Omental fat pad (tissue), 4 donors: ENCODE measurements around the gene EPHB2. TPM values are rescaled to one million over a fixed set of nuclear protein-coding genes. Genes with fewer than 3 reads are reported as not detected.
"Not testable (repeated sequence)": the region's sequence is repeated elsewhere in the genome, so short reads cannot be mapped to it uniquely, and the experiment has no call there.

Source experiments
- ATAC-seq: fragments of 150-250 bp; one replicate; pipeline ENCODE4 v1.9.1; 2016; ENCODE audit warnings: mild to moderate bottlenecking, moderate library complexity; ENCODE audit not compliant: low FRiP score
- DNase-seq: peaks from one replicate; pipeline ENCODE4 v3.0.0-alpha.2; 2019; ENCODE audit warnings: low spot score
- CTCF ChIP-seq, 3 donors: fragments of 450-650 bp; IDR thresholded peaks; one replicate each; pipeline ENCODE4 v1.5.1; 2016 to 2017; ENCODE audit warnings: antibody characterized with exemption in 3 of 3, mild to moderate bottlenecking in 3 of 3, moderate library complexity in 2 of 3
- total RNA-seq, 4 donors: library from RNA; depleted of rRNA; stranded (reverse); fragments of >200 nt; gene quantifications; one replicate each; pipeline ENCODE4 v1.1.0, GENCODE V29; 2016

EPHB2 gene
- total RNA-seq, 4 donors from 2014 or later = 3.5 to 5.5 (median 4.7) TPM

DNA sequence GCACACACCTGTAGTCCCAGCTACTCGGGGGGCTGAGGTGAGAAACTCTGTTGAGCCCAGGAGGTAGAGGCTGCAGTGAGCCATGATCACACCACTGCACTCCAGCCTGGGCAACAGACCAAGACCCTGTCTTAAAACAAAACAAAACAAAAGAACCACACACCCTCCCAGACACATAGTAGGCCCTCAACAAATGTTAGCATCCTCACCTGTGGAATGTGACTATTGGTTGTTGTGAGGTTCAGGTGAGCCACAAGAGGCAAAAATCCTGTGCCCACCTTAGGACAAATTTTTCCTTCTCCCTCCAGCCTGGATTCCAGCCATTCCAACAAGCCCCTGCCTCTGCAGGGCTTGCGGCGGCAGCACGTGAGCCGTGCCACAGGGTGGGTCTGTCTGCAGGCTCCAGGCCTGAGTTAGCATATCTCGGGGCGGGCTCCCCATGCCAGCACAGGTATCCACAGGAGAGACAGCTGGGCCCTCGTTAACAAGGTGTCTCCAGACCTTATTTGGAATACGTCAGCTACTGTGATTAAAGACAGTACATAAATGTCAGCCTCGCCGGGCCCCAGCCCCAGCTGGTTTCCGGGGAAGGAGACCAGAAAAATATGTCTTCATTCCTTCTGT is 40.2 kb upstream of the EPHB2 start:
- DNase-seq (no peak), ATAC-seq (no peak)
- TF ChIP-seq CTCF (IDR thresholded peaks at IDR 0.05) = no peak

GRCh38 chr1:22671999-22672398 is 38.6 kb upstream of the EPHB2 start:
- DNase-seq (no peak), ATAC-seq (no peak)
- no peak for TF ChIP-seq CTCF (IDR thresholded peaks at IDR 0.05)

DNA sequence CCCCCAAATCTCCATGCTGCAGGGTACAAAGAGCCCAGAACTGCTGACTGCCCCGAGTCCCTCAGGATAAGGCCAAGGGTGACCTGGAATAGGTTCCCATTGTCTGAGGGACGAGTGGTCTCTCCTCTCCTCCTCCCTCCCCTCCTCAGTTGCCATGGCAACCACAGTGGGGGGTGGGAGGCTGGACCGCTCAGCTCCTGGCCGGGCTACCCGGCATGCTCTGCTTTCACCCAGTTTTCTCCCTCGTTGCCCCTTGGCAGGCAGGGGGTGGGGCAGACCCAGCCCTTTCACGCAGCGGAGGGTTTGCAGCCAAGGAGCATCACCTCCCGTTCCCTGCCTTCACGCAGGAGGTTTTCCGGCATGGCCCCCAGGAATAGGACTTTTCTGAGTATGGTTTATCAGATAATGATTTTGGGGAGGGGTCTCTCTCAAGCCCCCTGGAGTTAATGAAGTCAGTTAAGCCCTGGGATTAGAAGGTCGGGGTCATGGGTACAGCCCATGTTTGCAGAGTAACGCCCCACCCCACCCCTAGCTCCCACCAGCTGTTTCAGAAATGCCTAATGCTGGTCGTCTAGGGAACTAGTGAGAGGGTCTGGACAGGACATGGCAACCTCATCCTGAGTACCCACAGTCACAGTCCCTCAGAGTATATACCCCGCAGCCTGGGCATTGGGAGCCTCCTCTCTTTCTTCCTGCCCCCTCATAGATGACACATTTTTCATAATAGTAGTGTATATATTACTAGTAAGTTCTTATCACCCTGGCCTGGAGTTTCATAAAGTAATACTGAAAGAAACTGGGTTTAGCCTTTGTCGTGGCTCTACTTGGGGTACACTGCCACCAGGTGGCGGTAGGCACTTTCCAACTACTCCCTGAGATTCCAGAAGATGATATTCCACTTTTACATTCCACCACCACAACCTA is 36.9 kb upstream of the EPHB2 start:
- ATAC-seq (no peak), DNase-seq (peak; percentile 61)
- TF ChIP-seq CTCF (IDR thresholded peaks at IDR 0.05) = no peak

DNA sequence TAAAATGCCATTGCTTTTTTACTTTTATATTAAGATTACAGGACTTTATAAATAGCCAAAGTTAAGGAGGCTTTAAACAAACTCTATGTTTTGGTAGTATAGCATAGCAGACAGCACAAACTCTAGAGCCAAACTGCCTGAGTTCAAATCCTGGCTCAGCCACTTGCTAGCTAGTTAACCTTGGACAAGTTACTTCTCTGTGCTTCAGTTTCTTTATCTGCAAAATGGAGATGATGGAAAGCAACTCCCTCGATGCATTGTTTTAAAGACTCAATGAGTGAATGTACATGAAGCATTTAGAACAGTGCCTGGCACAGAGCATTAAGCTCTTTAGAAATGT is 36.3 kb upstream of the EPHB2 start:
- DNase-seq (no peak), ATAC-seq (no peak)

GRCh38 chr1:22676151-22676550 is 34.5 kb upstream of the EPHB2 start:
- not testable (repeated sequence) for ATAC-seq, DNase-seq

More for the DNA sequence above, 36.3 kb upstream of the EPHB2 start:
- TF ChIP-seq CTCF (IDR thresholded peaks at IDR 0.05) = no peak

- DNase-seq (no peak), ATAC-seq (no peak)
- TF ChIP-seq CTCF (IDR thresholded peaks at IDR 0.05) = no peak
These were observed 33.6 kb upstream of the EPHB2 start for GRCh38 chr1:22676916-22677583.
